ENCODE measurements around the gene SYNGR1.

DNA sequence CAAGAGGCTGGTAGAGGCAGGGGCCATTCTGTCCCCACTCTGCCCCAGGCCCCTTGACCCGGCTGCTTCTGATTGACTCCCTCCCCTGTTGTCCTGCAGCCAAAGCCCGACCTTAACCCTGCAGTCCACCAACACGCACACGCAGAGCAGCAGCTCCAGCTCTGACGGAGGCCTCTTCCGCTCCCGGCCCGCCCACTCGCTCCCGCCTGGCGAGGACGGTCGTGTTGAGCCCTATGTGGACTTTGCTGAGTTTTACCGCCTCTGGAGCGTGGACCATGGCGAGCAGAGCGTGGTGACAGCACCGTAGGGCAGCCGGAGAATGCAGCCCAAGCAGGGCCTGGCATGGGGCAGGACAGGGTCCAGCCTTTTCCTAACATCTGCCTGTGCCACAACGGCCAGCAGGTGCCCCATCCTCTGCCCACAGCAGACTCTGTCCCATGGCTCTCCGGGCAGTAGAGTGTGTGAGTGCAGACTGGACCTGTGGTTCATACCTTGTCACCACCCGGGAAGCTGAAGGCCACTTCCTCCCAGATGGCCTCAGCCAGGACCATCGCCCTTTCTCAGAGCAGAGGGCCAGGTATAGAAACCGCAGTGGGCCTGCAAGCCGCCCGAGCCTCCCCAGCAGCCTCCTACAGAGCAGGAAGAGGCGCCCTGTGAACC, 80.3 kb downstream of the SYNGR1 start:
- TF ChIP-seq TEAD4 (IDR thresholded peaks at IDR 0.05) (no peak), YY1 (IDR thresholded peaks at IDR 0.05; ENCODE audit: low read depth) (no peak), EP300 (IDR thresholded peaks at IDR 0.05; ENCODE audit: borderline replicate concordance) (no peak), TAF1 (IDR thresholded peaks at IDR 0.05; ENCODE audit: low read depth) (no peak)
- TF ChIP-seq, protein P1, sequence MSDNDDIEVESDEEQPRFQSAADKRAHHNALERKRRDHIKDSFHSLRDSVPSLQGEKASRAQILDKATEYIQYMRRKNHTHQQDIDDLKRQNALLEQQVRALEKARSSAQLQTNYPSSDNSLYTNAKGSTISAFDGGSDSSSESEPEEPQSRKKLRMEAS (IDR thresholded peaks at IDR 0.05) = no peak
